ENCODE results near the gene SERINC1. TPM values are rescaled to one million over a fixed set of nuclear protein-coding genes. Genes with fewer than 3 reads are reported as not detected.

The SERINC1 gene
- total RNA-seq, 1 donor from 2014 or later, result 102 TPM

Other genes starting within 250 kb of the SERINC1 start
- 13.9 TPM for gene HSF2, start 72.2 kb downstream of the SERINC1 start, total RNA-seq (ENCODE audit: unreplicated experiment)
- gene PKIB, start 138.6 kb upstream of the SERINC1 start, total RNA-seq (ENCODE audit: unreplicated experiment), result 38.5 TPM

All from endothelial cell (in vitro differentiated cells).